ENCODE results near the gene ANKRD49.

Gene ANKRD49

GRCh38 chr11:94507485-94507884, 13.7 kb downstream of the ANKRD49 start:
- no peak for DNase-seq (ENCODE audit: low spot score)

GRCh38 chr11:94511932-94512781, 18.4 kb downstream of the ANKRD49 start, which contains the start of gene C11orf97:
TSS of gene C11orf97 (plus strand) at chr11:94512461. CDS start at chr11:94512529, 68 bp downstream.
- DNase-seq (ENCODE audit: low spot score), result no peak

- no peak for DNase-seq (ENCODE audit: low spot score)
Observed at GRCh38 chr11:94513091-94513490, 19.3 kb downstream of the ANKRD49 start.

GRCh38 chr11:94515398-94515797, 21.6 kb downstream of the ANKRD49 start:
- no peak for DNase-seq (ENCODE audit: low spot score)

- DNase-seq (ENCODE audit: low spot score), result no peak
Observed at GRCh38 chr11:94516725-94517124, 22.9 kb downstream of the ANKRD49 start.

GRCh38 chr11:94518300-94518699, 24.5 kb downstream of the ANKRD49 start:
- DNase-seq (ENCODE audit: low spot score), result no peak

- peak; percentile 59 for DNase-seq (ENCODE audit: low spot score)
Observed at GRCh38 chr11:94519478-94520084, 25.8 kb downstream of the ANKRD49 start.

- DNase-seq (ENCODE audit: low spot score), result no peak
Observed at GRCh38 chr11:94521684-94522083, 27.9 kb downstream of the ANKRD49 start.

- no peak for DNase-seq (ENCODE audit: low spot score)
Observed at GRCh38 chr11:94524341-94524740, 30.6 kb downstream of the ANKRD49 start.

GRCh38 chr11:94525546-94526324, 32.0 kb downstream of the ANKRD49 start:
- DNase-seq (ENCODE audit: low spot score), result peak; percentile 50

- no peak for DNase-seq (ENCODE audit: low spot score)
Observed at GRCh38 chr11:94526645-94527438, 33.1 kb downstream of the ANKRD49 start.

GRCh38 chr11:94528551-94528950, 34.8 kb downstream of the ANKRD49 start:
- no peak for DNase-seq (ENCODE audit: low spot score)

- DNase-seq (ENCODE audit: low spot score), result no peak
Observed at GRCh38 chr11:94532211-94532610, 38.4 kb downstream of the ANKRD49 start.

GRCh38 chr11:94533206-94533605, 39.4 kb downstream of the ANKRD49 start:
- no peak for DNase-seq (ENCODE audit: low spot score)

GRCh38 chr11:94533696-94534630, 40.2 kb downstream of the ANKRD49 start:
- no peak for DNase-seq (ENCODE audit: low spot score)

- DNase-seq (ENCODE audit: low spot score), result peak; percentile 80
Observed at GRCh38 chr11:94536386-94536785, 42.6 kb downstream of the ANKRD49 start.

- DNase-seq (ENCODE audit: low spot score), result peak; percentile 27
Observed at GRCh38 chr11:94537031-94537600, 43.3 kb downstream of the ANKRD49 start.

- peak; percentile 73 for DNase-seq (ENCODE audit: low spot score)
Observed at GRCh38 chr11:94539420-94539819, 45.6 kb downstream of the ANKRD49 start.

- DNase-seq (ENCODE audit: low spot score), result peak; percentile 95
Observed at GRCh38 chr11:94543695-94544645, 50.2 kb downstream of the ANKRD49 start, which contains the start of gene FUT4. TSS of gene FUT4 (plus strand) at chr11:94543921. CDS start at chr11:94544134, 213 bp downstream.
